ENCODE results near the gene ABITRAM.
"Not testable (repeated sequence)": the region's sequence is repeated elsewhere in the genome, so short reads cannot be mapped to it uniquely, and the experiment has no call there.

ABITRAM gene

GRCh38 chr9:108933231-108933717, 926 bp upstream of the ABITRAM start:
- DNase-seq = peak; percentile 4

GRCh38 chr9:108933718-108934322, 380 bp upstream of the ABITRAM start, which contains the start of gene ELP1:
Gene ELP1 (minus strand): TSS chr9:108934124. CDS start chr9:108931146, 2,978 bp downstream.
- DNase-seq = peak; percentile 95

GRCh38 chr9:108937561-108938305, 3.5 kb downstream of the ABITRAM start:
- DNase-seq = no peak

- DNase-seq = no peak
Observed at GRCh38 chr9:108939975-108940374, 5.8 kb downstream of the ABITRAM start.

GRCh38 chr9:108950168-108950567, 16.0 kb downstream of the ABITRAM start:
- no peak for DNase-seq

GRCh38 chr9:108951578-108951977, 17.4 kb downstream of the ABITRAM start:
- DNase-seq = peak; percentile 12

- DNase-seq = peak; percentile 44
Observed at GRCh38 chr9:108953983-108954574, 19.9 kb downstream of the ABITRAM start.

- DNase-seq = no peak
Observed at GRCh38 chr9:108956022-108956630, 21.9 kb downstream of the ABITRAM start.

- no peak for DNase-seq
Observed at GRCh38 chr9:108956631-108957026, 22.4 kb downstream of the ABITRAM start.

- no peak for DNase-seq
Observed at GRCh38 chr9:108960331-108960730, 26.1 kb downstream of the ABITRAM start.

- DNase-seq = no peak
Observed at GRCh38 chr9:108961151-108961550, 27.0 kb downstream of the ABITRAM start.

GRCh38 chr9:108963459-108964143, 29.4 kb downstream of the ABITRAM start:
- DNase-seq = no peak

- DNase-seq = no peak
Observed at GRCh38 chr9:108967916-108968315, 33.7 kb downstream of the ABITRAM start.

- DNase-seq = not testable (repeated sequence)
Observed at GRCh38 chr9:108971392-108971791, 37.2 kb downstream of the ABITRAM start.

- DNase-seq = no peak
Observed at GRCh38 chr9:108972186-108972585, 38.0 kb downstream of the ABITRAM start.

- DNase-seq = no peak
Observed at GRCh38 chr9:108972626-108973209, 38.5 kb downstream of the ABITRAM start.

- DNase-seq = no peak
Observed at GRCh38 chr9:108973895-108974294, 39.7 kb downstream of the ABITRAM start.

GRCh38 chr9:108978205-108978604, 44.0 kb downstream of the ABITRAM start:
- DNase-seq = no peak

- DNase-seq = no peak
Observed at GRCh38 chr9:108980893-108981292, 46.7 kb downstream of the ABITRAM start.

GRCh38 chr9:108983885-108984284, 49.7 kb downstream of the ABITRAM start:
- no peak for DNase-seq

All from fibroblast of skin of abdomen (primary cell).